GDM1 (cell line): Measurements from ENCODE around the gene ITGB8.

Experiments used
- DNase-seq: peaks from one replicate; lab custom pipeline; 2025; lab: John Stamatoyannopoulos, UW

Gene ITGB8

DNA sequence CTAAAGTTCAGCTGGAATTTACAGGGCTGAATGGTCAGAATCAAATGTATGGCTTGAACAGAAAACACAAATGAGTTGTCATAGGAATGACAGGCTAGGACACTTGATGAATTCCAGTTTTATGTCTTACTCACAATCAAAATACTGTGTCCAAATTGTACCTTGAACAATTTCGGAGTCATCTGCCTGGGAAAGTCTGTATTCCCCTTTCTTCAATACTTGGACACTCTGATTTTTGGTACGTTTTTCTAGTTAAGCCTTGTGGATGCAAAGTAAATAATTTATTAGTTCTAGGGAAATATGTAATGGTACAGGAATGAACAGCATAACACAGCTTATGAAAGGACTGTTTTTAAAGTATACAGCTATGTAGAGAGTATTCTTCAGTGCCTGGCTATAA is 100.4 kb downstream of the ITGB8 start:
- no peak for DNase-seq

DNA sequence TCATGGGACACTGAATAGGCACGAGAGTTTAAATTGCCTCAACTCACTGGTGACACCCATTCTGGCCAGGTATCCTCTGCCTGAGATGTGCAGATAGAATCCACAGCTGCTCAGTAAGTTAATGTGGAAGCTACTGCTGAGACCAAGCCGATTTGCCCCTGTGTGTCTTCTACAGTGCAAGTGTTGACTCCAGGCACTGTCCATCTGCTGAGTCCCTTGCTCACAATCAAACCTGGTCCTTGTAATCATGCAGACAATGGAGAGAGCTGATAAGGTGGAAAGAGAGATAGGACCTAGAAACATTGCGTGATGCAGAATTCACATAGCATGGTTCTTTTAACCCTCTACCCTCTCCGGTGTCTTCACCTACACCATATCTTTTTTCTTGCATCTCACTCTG is 101.4 kb downstream of the ITGB8 start:
- no peak for DNase-seq

DNA sequence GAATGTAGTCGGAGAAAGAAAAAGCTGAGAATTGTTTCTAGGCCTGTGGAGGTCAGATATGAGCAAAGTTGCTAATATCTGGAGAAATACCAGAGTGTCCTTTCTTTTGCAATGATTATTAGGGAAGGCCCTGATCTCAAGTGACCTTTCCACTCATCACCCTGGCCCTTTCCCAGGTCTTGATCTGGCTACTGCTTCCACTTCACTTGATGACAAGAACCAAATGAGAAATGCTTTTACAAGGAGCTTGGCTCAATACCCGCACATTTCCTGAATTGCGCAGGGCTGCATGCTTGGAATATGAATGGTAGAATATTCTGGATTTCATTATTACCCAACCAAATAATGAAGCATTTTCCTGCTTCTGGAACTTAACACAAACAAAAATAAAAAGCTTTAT is 104.6 kb downstream of the ITGB8 start:
- no peak for DNase-seq

DNA sequence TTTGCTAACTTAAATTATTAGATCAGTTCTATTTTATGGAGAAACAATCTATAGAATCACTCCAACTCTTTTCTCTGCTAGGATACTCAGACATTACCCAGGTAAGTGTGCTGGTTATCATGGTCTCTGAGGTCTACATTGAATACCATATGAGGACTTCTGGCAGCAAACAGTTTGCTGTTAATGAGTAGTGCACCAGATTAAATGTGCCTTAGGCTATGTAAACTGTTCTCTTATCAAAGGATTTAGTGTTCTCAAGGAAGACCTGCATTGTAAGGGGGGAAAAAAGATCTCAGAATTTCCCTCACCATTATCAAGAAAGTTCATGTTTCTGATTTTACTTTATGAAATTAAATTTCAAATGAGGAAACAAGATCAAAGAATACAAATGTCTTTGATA is 107.5 kb downstream of the ITGB8 start:
- no peak for DNase-seq

DNA sequence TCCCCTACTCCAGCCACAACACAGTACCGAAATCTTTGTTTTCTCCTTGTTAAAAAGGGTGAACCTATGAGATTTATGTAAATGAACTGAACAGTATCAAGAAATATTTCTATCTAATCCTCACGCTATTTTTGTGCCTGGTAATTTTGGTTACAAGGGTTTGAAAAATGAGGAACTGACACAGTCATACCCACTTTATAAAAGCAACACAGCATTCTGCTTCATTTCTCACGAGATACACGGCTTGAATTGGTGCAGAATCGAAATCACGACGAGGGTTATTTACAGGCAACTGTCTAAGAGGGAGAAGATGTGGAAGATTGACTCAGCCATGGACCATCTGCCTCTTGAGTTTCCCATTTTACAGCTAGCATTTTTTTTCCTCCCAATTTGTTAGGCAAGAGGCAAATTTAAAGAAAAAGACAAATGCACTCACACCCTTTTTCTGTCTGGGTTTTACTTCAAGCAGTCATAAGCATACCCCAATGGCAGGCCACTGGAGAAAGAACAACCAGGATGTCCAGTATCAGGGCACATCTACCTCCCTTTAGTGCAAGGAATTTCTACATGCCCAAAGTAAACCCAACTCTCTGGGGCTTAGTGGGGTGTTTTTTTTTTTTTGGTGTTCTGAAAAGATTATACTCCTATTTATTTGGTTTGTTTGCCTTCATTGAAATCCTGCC is 108.1 kb downstream of the ITGB8 start:
- DNase-seq: no peak

DNA sequence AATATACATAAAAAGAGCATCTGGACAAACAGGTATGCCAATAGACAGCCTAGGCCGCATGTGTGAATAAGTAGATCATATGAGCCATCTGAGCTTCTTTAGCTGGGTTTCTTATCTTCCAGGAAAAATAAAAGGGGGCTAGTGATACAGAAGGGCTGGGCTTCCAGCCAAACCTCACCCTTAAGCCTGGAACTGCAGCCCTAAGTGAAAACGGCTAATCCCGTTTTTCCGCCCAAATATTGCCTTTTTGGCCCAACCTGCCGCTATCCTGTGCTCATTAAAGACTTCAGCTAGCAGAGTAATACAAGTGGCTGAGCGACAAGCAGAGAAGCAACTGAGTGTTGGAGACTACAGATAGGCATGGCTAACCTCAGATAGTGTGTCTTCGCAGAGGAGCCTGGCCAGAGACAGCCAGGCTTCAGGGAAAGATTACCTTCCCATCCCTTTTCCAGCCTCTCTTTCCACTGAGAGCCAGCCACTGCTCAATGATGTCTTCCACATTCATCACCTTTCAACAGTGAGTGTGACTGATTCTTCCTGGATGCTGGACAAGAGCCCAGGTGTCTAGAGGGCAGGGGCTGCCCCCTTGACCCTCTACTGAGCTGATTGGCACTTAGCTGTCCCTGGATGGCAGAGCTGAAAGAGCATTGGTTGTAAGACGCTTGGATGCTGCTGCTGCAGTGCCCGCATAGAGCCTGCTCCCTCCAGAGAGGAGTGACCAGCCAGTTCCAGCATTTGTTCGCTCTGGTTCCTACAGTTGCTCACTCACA is 108.9 kb downstream of the ITGB8 start:
- DNase-seq: no peak

DNA sequence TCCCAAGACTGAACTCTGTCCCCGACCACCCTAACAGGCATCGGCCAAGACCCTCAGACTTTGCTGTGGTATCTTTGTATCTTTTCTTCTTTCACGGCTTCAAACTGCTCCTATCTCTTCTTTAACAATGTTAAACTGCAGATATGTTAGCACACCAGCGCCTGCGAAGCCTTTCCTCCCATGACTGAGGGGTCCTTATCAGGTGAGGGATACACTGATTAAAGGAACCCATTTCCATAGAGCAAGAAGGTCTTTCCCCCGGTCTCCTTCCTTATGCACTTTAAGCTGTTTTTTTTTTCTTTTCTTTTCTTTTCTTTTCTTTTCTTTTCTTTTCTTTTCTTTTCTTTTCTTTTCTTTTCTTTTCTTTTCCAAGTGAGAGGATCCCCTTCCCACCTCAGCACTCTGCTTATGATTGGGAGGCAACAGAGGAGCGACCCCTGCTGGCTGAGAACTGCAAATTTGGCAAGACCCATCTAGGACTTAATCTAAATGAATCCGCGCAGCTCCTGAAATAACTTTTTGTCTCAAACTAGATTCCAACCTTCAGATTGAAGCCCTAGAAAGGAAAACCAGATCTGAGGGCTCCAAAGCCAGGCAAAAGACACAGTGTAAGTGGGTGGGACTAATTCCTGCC is 109.9 kb downstream of the ITGB8 start:
- no peak for DNase-seq

DNA sequence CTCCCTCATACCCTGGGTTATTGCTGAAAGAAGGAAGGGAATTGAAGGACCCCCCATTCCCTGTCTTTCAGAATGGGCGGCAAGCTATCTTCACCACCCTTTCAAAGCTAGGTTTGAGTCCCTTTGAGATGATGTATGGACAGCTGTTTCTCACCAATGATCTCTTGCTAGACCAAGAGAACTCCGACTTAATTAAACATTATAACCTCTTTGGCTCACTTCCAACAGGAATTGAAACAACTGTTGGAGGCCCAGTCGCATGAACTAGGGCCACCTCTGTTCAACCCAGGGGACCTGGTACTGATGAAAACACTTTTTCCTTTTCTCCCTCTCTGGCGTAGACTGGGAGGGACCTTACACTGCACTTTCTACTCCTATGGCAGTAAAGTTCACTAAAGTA is 110.6 kb downstream of the ITGB8 start:
- DNase-seq: no peak

DNA sequence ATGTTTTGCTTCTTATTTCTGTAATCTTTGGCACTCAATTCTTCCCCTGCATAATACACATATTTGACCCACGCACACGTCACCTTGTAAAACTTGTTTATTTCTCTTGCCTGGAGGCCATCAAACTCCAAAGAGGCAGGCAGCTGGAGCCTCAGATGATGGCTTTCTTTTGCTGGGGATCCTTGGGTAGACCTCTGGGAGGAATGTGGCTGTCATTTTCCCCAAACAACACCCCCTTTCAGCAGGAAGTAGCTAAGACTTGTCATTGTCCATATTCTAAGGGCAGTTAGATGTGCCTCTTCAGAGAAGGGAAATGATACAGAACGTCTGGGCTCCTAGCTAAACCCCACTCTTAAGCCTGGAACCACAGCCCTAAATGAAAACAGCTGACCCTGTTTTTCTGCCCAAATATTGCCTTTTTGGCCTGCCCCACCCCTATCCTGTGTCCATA is 111.3 kb downstream of the ITGB8 start:
- DNase-seq: no peak

DNA sequence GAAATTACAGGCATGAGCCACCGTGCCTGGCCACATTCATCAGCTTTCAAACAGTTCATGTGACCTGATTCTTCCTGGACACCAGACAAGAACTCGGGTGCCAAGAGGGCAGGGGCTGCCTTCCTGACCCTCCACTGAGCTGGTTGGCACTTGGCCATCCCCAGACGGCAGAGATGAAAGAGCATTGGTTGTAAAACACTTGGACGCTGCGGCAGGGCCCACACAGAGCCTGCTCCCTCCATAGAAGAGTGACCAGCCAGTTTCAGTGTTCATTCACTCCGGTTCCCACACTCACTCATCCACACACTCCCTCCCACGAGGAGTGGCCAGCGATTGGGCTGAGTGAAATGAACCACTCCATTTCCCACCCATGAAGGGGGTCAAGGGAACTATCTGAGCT is 112.3 kb downstream of the ITGB8 start:
- no peak for DNase-seq

DNA sequence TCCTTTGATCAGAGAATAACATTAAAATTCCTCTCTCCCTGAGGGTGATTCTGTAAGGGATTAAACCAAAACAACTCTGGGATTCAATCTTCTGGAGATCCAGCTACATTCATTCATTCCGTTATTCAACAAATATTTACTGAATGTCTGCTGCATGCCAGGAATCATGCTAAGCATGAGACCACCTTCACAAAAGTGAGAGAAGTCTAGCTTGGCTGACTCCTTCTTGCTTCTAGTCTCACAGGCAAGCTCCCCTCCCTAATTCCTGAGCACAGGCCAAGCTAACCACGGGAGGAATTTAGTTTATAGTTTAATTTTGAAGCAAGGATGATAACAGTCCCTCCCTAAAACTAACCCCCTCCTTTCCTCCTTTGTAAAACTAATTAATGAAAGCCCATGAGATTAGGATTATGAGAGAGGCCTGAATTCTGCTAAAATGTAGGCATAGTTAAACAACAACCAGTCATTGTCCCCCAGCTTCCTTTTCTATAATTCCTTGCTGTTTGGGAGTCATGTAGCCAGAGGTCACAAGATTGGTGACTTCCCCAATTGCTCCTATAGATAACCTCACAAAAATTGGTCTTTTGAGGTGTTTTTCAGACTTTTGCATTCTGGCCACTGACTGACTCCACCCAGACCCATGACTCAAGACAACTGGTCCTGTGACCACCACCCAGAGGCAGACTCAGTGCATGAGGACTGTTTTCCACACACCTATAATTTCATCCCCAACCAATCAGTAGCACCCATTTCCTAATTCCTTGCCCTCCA is 113.5 kb downstream of the ITGB8 start:
- DNase-seq: no peak

DNA sequence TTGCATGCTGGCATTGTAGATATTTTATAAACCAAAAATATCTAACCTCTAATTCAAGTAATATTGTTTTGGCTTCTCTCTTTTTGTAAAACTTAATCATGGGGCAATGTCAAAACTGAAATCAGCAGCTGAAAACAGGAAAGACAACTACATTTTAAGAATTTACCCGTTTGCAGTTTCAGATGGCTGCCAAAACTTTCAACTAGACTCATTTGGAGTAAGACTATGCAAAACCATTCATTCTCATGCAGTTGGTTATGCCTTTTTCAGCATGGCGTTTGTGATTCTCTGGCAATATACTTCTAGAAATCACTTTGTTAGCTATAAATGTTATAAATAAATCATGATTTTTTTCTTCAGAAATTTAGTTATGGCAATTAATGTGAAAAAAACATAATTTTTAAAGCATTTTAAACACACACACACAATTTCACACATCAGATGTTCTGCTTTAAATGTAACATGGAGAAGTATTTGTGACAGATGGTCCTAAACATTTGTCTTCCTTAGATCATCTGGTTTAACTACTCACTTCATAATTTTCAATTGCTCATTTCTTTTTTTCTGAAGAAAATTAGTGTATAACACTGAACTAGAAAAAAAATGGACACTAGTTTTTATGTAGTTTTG is 116.4 kb downstream of the ITGB8 start:
- no peak for DNase-seq

DNA sequence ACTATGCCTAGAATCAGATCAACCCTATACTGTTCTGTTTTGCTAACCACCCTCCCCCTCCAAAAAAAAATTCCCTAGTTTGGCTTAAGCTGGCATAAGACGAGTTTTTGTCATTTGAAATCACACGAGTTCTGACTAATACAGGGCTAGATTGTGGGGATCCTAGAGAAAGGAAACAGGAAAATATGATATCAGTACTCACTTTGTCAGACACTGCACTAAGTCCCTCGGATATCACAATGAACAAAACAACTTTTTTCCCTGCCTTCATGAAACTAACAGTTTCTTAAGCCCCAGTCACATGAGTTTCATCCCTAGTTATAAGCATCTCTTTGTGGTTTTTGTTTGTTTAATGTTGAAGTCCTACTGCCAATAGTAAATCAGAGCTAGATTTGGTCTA is 118.5 kb downstream of the ITGB8 start:
- no peak for DNase-seq

DNA sequence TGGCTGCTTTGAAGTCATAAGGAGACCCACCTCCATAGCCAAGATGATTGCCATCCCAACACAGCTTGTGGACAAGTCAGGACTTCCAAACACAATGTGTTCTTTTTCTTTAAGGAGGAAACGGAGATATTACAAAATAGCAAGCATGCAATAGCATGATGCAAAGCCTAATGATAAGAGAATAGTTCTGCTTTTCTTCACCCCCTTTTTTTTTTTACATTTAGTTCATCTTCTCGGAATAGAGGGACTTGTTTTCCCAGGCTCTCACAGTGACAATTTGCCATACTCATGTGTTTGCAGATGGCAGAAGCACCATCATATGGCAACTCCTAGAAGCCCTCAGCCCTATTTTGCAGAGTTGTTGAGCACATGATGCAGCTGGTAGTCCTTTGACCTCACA is 119.8 kb downstream of the ITGB8 start:
- DNase-seq: no peak

DNA sequence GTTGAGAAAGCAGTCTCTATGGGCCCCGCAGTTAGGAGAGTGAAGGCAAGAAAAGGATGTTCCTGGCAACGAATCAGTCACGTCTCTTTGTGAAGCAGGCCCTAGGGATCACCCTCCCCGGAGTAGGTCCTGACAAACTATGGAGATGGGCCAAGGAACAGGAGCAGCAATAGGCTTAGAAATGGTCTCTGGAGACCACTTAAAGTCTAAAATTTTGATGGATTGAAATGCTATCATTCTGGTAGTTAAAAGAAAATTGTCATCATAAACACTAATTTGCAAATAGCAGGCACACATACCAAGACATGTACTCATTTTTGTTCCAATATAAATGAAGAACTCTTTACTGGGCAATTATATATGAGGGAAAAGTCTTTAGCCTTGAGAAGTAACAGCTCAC is 123.5 kb downstream of the ITGB8 start:
- DNase-seq: no peak

DNA sequence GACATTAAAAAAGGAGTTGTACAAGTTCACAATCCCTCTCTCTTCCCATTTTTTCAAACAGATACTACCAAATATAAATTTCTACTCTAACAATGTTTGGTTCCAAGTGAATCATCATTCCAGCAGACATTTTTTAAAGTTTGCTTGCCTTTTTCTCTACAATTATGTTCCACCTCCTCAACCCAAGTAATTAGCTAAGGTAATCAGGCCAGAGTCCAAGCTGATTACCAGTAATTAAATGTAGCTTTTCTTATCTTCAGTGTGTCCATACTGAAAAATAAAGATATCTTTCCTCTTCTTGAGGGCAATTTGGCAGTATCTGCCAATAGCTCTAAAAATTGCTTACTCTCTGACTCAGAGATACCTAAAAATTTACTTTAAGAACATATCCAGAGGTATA is 126.0 kb downstream of the ITGB8 start:
- no peak for DNase-seq

DNA sequence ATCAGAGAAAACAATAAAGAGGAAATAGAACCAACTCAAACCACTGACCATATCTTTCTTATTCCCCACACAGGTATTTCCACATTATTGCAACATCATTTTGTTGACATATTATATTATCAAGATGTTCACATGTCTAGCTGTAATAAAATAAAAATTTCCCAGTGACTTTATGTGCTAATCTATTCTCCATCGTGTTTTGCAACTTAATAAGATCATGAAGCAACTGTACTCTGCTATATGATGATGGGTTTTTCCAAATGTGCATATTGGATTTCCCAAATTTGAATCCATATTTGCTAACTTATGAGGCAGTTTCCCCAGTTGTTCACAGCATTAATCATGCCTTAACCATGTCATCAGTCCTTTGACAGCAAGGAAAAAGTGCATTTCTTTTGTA is 127.8 kb downstream of the ITGB8 start:
- no peak for DNase-seq

DNA sequence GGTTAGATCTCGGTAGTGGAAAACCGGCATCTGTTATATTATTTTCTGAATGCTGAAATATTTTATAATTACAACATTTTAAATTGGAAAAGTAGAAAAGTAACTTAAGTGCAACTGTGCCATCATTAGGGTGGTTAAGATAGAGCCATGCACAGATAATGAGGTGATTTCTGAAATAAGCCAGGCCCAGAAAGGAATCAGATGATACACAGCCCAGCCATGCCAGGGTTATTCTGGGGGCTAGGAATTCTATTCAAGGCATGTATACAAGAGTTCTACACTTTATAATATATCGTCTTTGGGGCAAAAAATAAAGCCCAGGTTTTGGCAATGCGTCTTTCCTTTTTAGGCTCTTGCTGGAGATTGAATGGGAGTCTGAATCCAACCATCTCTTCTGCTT is 128.7 kb downstream of the ITGB8 start:
- no peak for DNase-seq

DNA sequence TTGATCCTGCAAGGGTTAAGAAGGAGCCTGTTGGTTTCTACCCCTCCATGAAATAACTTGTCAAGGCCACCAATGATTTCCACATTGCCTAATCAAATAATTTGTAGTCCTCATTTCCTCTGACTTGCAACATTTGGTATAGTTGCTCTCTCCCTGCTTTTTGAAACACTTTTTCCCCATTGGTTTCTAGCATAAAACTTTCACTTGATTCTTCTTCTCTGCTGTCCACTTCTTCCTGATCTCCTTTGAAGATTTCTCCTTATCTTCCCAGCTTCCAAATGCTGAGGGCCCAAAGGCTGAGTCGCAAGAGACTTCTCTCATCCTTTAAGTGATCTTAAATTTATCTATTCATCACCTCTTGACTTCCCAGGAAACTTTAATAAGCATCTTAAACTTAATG is 134.2 kb downstream of the ITGB8 start:
- no peak for DNase-seq
